Colon (tissue), 2 donors: ENCODE data around the gene SMURF1.

Source experiments
- FAIRE-seq: peaks from 2 replicates; lab custom pipeline; 2012; peaks lifted over from hg19 to GRCh38; lab: Jason Lieb, UNC
- donor health status: control.
- donor health status: control.

The SMURF1 gene

DNA sequence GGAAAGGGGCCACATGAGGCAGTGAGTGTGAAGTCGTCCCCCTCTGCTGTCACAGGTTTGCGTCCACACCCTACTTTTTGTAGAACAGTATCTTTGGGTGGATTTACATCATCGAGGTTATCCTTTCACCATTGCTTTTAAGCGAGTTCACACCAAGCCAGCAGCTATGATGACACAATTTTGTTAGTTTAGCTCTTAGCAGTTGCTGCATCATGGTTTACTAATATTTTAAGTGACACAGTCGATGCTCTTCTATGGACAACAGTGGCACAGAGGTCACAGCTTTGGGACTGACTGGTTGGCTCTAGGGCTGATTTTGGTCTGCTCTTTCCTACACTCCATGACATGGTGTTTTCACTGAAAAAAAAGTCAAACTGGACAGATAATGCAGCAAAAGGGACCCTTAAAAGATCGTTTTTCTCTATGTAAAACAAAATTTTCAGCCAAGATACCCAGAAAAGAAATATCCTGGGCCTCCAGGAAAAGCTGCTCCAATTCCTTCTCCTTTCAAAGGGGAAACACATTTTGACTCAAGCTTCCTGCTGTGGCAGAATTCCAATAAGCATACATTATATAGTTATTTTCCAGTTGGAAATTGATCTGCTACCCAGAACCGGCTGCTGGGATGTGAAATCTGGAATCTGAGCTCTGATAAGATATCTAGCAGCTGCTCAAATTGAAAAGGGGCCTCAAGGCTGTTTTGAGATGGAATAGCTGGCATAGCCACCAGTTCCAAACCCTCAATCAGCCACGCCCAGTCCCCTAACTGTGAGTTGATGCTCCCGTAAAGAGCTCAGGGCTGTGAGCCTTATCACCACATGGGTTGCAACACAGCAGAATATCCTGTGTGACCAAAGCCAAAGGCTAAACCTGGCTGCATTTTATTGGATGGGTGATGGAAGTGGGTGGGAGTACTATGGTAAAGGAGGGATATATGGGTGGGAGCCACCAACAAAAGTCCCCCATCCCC is 114.2 kb downstream of the SMURF1 start:
- no peak for FAIRE-seq

DNA sequence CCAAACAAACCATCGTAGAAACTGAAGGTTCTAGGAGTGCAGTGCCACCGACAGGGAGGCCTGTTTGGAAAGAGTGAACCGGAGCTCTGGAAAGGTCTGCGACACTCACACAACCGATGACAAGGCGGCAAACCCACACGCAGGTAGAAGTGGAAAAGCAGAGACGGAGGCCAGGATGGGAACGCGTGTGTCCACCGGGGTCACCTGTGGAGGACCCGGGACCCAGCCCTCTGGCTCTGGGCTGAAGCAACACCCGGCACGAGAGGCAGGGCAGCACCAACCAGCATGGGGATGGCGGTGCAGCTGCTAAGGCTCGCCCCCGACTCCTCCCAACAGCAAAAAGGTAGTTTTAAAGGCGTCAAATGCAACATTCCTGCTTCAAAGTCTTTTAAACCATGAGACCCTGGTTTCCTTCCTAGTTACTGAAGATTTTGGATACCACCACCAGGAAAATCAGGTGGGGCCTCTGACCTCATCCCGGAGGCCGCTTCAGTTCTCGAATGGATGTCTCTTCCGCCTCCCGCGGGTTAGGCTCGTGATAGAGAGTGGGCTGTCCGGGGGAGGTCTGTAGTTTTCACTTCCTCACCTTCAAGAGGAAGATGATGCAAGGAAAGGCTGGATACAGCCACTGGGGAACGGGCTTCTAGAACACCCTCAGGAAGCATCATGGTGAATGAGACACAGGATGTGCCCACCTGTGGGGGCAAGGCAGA is 115.5 kb downstream of the SMURF1 start:
- no peak for FAIRE-seq

DNA sequence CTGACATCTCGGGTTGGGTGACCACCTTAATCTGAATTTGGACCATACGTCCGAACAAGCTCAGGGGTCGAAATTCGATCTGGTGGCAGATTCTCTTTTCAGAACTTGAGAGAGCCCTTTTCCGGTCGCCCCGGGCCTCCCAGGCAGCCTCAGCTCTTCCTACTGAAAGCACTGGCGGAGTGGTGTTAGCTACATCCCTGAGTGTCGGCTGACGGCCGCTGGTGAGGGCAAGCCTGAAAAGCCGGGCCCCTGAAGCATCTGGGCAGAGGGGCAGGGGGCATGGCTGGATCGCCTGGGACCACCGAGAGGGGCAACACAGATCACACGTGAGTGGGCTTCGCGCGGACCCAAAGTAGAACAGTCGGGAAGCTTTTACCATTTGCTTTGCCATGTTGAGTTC is 116.1 kb downstream of the SMURF1 start:
- no peak for FAIRE-seq

DNA sequence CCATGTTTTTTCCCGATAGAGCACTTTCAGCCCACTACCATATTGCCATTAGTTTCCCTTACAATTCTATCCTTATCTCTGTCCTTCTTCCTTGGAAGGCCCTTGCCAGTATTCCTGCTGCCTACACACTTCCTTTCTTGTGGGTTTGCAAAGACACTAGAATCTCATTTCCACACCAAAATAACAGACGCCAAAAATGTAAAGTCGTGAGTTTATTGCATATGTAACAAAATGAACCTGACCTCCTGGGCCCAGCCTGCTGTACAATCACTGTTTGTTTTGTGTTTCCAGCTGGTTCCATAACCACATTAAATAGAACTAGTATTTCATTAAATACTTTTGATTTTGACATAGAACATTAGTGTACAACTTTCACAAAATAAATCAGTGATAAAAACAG is 116.7 kb downstream of the SMURF1 start:
- no peak for FAIRE-seq

DNA sequence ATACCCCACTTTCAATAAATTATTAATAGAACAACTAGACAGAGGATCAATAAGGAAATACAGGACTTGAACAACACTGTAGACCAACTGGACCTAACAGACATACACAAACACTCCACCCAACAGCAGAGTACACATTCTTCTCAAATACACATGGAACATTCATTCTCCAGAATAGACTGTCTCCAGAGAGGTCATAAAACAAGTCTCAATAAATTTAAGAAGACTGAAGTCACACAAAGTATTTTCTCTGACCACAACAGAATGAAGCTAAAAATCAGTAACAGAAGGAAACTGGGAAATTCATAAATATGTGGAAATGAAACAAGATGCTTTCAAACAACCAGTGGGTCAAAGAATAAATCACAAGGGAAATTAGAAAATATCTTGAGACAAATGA is 119.8 kb downstream of the SMURF1 start:
- FAIRE-seq = no peak

DNA sequence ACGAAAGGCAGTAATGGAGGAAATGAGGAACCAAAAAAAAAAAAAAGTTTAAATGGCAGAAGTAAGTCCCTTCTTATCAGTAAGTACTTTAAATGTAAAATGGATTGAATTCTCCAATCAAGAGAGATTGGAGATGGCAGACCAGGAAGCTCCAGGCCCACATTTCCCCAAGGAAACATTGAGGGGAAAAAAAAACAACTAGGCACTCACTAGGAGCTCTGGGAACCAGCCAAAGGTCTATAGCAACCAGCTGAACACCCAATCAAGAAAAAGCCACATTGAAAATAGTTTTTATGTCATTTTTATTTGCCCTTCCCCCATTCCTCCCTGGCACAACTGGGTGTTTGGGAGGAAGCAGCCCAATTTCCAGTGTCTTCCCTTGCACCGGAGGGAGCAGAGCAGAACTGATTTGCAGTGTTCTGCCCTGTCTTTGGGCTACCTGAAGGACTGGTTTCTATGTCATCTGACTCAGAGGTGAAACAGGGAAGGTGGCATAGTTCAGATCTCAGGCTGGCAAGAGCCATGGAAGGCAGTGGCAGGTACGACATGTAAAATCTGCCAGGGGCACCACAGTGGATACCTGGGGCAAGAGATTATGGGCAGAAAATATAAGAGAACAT is 121.9 kb downstream of the SMURF1 start:
- FAIRE-seq = no peak

DNA sequence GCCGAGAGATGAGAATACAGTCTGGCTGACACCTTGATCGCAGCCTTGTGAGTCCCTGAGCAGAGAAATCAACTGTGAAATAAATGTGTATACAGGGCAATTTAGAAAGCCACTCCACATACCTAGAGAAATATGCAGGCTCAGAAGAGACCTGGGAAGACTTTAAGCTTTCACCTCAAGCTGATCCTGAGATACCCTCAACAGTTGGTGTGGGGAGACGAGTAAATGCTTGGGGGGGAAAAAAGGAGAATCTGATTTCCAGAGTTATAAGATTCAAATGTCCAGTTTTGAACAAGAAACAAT is 123.5 kb downstream of the SMURF1 start:
- FAIRE-seq = no peak

DNA sequence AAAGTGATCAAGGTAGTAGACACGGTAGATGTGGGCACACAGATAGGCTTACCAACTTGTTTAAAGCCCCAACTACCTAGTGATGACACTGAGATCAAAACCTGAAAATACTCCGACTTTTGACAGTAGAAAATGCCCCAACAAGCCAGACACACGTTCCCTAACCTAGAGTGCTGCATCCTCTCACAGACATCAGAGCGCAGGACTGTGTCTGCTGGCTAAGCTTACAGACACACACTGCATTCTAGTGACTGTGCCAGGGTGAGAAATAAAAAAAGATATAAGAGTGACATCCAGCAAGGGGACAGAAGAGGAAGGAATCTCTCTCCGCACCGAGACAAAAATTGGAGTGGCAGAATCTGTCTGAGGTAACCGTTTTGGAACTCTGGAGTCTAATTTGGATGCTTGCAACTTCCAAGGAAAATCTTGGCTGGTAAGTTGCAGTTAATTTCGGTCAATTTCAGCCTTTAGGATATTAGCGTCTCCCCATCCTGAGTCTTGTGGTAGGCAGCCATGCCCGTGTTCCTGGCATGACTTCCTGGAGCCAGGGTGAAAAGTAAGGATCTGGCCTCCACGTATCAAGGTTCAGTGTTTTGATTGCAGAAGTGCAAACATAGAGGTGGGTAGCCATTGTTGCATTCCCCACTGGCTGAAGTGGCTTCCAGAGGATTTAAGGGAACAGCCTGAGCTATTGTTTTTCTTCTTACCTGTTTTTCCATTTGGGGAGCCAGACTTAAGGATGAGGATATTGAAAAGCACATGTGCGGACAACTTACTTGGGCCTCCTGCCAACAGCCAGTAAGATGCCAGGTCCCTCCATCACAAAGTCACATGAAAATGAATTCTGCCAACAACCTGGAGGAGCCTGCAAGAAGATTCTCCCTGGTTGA is 124.1 kb downstream of the SMURF1 start:
- no peak for FAIRE-seq

DNA sequence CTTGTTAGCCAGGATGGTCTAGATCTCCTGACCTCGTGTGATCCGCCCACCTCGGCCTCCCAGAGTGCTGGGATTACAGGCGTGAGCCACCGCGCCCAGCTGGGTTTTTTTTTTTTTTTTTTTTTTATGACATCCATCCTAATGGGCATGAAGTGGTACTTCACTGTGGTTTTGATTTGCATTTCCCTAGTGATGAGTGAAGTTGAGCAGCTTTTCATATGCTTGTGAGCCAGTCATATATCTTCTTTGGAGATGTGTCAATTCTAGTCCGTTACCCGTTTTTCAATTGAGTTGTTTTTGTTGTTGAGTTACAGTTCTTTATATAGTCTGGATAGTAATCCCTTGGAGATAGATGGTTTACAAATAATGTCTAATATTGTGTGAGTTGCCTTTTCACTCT is 127.7 kb downstream of the SMURF1 start:
- FAIRE-seq = no peak

DNA sequence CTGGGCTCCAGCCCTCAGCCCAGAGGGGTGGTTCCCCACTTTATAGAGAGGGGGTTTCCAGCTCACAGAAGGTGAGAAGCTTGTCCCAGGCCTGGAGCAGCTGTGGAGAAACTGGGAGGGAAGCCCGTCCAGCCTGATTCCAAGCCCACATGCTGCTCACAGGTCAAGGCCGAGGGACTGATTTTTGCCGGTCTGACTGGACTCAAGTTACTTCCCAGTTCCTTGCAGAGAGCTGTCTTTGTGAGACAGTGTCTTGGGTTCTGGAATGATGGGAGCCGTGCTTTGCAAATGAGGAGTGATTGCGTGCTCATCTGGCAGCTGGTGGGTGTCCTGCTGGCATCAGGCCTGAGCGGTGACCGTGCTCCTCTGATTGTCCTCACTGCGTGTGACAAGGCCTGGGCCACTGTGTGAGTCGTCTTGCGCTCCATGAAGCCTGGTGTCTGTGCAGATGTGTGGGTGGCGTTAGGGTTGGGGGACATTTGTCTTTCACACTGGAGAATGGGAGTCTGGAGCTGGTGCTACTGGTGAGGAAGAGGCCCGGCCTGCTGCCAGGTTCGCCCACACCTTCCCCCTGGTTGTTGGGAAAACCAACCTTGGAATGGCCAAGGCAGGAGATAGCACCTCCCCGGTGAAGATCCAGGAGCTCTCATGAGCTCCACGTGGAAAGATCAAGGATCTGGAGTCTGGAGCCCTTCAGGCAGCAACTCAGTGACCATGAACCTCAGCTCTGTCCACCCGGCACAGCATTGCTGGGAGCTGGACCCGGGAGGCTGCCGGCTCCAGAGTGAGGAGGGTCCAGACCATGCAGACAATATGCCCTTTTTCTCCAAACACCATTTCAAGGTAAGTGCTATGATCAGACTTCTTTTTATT is 129.6 kb downstream of the SMURF1 start:
- no peak for FAIRE-seq

DNA sequence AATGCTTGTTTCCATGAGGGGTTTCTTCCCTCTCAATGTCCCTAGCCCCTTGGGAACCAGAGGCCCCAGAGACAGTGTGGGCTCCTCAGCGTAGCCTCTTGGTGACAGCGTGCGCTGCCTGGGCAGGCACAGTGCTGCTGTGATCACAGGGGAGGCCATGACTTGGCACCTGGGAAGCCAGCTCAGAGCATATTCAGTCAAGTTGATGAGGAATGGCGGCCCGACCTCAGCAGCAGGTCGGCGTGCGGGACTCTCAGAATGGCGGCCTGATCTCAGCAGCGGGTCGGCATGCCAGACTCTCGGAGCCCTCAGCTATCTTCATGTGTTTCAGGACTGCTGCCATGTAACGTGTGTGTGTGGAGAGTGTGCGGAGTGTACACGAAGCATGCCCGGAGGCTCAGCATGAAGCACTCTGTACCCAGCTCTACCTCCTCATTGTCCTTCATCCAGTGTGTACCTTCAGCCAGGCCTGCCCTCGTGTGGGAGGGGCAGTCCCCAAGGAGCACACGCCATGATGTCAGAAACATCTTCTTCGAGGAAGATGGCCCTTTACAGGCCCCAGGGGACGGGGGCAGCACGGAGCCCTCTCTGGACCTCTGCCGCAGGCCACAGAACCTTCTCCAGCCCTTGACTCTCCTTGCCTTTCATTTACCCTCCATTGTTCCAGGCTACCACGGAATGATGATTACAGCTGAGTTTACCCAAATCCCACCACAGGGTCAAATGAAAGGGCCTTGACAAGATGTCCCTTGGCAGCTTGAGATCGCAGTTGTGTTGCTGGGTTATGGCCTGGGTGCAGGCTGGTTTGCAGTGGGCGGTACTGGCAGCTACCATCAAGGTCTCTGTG is 130.4 kb downstream of the SMURF1 start:
- no peak for FAIRE-seq

DNA sequence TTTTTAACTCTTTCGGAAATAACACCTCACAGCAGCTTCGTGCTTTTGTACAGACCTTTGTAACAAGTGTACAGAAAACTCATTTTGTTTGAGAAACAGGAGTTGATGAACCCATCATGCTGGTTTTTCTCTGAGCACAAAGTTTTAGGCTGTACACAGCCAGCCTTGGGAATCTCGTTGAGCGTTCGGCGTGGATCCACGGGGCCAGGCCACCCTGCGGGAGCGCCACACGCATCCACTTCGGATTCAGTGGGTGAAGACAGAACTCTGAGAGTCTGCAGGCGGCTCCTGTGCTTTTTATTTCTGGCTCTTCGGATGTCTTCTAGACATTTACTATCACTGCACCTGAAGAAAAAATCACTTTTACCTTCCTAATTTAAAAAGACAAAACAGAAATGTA is 131.2 kb downstream of the SMURF1 start:
- no peak for FAIRE-seq

DNA sequence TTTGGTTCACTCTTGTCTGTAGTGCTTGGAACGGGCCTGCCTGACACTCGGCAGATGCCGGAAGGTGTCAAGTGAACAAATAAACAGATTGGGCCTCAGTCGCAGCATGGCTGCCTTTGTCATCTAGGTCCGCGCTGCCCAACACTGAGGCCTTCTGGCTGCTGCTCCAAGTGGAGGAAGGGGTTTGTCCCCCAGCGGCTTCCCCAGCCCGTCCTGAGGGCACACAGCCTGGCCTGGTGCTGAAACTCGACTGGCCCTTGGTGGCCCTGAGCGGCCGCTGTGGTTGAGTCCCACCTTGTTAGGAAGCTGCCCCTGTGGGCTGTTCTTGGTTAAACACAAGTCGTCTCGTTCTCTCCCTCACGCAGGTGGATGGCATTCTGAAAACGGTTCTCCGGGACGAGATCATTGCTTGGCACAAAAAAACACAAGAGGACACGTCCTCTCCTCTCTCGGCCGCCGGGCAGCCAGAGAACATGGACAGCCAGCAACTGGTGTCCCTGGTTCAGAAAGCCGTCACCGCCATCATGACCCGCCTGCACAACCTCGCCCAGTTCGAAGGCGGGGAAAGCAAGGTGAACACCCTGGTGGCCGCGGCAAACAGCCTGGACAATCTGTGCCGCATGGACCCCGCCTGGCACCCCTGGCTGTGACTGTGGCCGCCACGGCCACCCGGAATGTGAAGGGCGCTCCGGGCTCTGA is 132.1 kb downstream of the SMURF1 start:
- no peak for FAIRE-seq

DNA sequence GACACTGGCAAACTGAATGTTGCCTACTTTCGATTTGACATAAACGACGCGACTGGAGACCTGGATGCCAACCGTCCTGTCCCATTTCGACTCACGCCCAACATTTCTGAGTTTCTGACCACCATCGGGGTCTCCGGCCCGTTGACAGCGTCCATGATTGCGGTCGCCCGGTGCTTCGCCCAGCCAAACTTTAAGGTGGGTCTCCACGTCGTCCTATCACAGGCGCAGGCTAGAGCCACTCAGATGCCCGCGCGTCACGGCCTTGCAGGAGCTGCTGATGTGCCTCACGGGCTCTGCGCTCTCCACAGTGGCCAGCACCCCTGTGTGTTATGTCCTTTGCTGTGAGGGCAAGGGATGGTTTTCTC is 132.6 kb downstream of the SMURF1 start:
- FAIRE-seq = no peak

DNA sequence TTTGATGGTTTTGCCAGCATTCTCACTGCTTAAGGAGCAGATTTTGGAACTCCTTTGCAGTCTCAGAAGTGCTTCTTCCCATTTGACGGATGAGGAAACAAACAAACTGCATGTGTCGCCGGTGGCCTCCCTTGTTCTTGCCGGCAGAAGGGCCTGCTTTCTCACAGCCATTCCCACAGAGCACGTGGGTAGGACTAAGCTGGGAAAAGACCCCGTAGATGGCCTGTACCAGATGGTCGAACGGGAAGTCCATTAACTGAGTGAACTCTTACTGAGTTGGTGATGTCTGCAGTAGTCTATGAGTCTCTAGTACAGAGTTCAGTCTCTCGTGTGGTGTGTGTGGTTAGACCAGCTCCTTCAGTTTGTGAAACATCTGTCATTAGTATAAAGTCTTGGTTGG is 133.6 kb downstream of the SMURF1 start:
- no peak for FAIRE-seq

DNA sequence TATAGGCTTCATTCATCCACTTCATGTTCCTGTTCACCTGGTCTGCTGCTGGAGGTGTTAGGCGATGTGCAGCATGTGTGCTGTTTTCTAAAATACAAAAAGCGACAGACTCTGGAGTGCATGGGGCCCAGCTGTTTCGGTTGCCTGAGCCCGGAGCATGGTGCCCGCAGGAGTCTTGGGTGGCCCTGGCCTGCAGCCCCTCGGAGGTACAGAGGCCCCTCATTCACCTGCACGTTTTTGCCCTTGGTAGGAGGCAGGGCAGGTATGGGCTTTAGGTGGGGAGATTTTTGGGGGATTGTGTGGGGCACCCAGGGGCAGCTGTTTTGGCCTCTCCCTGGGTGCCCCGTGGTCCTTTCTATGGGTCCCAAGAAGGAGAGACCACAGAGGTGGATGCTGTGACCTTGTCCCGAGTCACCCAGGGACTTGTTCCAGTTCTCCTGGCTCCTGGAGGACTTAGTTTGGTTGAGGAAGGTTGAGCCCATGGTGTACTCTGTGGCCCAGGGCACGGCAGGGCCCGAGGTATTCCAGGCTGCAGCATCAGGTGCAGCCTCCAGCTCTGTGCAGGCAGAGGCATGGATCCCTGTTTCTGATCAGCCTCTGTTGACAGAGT is 134.9 kb downstream of the SMURF1 start:
- FAIRE-seq = no peak

DNA sequence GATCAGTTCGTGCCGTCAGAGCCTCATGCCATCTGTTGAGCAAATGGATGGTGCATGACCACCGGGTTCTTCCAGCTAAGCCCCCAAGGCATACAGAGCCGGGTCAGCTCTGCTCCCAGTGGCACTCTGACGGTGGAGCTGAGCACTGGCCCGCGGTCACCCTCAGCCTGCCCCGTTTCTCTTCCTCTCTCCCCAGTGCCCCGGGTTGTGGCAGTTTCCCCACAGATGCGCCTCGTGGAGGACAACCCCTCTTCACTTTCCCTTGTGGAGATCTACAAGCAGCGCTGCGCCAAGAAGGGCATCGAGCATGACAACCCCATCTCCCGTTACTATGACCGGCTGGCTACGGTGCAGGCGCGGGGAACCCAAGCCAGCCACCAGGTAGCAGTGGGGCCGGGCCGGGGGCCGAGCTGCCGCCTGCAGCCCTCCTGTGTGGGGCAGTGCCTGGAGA is 135.7 kb downstream of the SMURF1 start:
- no peak for FAIRE-seq

DNA sequence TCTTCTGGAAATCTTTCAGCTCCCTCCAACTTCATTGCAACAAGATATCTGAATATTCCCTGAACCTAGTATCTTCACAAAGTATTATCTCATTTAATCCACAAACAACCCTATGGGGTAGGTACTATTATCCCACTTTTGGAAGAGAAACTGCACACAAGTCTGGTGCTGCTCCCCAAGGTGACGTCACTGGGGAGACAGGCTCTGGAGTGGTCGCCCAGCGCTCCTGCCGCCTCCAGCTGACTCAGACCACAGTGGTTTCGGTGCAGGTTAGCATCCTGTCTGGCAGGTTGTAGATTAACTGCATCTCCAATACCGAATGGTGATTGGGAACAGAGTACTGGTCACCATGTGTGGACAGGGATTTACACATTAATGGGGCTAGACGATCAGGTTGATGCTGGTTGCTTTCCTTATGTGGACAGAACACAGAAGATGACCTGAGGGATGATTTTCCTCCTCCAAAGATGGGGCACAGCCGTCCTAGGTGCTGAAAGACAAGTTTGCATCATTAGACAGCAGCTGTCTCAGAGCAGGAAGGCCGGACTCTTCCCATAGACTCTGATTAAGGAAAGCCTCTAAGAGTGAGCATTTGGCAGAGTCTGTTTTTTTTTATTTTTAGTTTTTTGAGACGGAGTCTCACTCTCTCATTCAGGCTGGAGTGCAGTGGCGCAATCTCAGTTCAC is 137.0 kb downstream of the SMURF1 start:
- no peak for FAIRE-seq

DNA sequence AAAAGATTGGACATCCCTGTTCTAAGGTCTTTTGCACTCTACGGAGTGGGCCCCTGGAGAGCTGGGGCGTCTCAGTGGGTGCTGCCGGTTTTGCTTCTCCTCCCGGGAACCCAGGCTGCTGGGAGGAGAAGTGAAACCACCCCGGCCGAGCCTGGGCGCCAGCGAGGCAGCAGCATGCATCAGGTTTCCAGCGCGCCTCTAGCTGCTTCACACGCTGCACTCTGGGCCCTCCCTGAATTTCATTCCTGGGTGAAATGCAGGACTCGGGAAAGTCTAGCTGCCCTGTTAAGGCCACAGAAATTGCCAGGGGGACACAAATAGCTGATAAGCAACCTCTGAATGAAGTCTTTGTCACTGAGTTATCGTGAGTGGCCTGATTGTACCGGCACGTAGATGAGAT is 138.1 kb downstream of the SMURF1 start:
- no peak for FAIRE-seq
